CD4-positive, alpha-beta memory T cell (primary cell): Measurements from ENCODE around the gene BLACAT1. TPM values are rescaled to one million over a fixed set of nuclear protein-coding genes. Genes with fewer than 3 reads are reported as not detected.
"Not testable (repeated sequence)": the region's sequence is repeated elsewhere in the genome, so short reads cannot be mapped to it uniquely, and the experiment has no call there.

ENCODE experiments used
- CTCF ChIA-PET: fragments of 350-600 bp; sonication (Branson Sonifier 250); formaldehyde crosslinking; loops from one replicate; lab custom pipeline; 2021; ENCODE audit warnings: inconsistent platforms; ENCODE audit not compliant: partially characterized antibody; lab: Charles Lee
- POLR2A ChIA-PET: fragments of 350-600 bp; sonication (Branson Sonifier 250); formaldehyde crosslinking; loops from one replicate; lab custom pipeline; 2021; ENCODE audit not compliant: partially characterized antibody; lab: Charles Lee
- DNase-seq, 5 donors: peaks; one replicate each; pipeline versions ENCODE4 v3.0.0 to v3.0.0-alpha.2; 2020 to 2022; ENCODE audit warnings: mixed read lengths in 1 of 5
- H3K27ac ChIP-seq: one replicate; pipeline ENCODE4 v1.7.0; 2013; ENCODE audit warnings: low read depth, low read length
- H3K27me3 ChIP-seq: 2 replicates; pipeline ENCODE4 v1.7.0; 2013; ENCODE audit warnings: mild to moderate bottlenecking, low read length, moderate library complexity; ENCODE audit not compliant: insufficient read depth
- H3K36me3 ChIP-seq: 2 replicates; pipeline ENCODE4 v1.7.0; 2013; ENCODE audit warnings: mild to moderate bottlenecking, low read length, moderate library complexity; ENCODE audit not compliant: insufficient read depth
- H3K4me1 ChIP-seq: 2 replicates; pipeline ENCODE4 v1.7.0; 2013; ENCODE audit warnings: mild to moderate bottlenecking, low read length, moderate library complexity; ENCODE audit not compliant: insufficient read depth
- H3K4me3 ChIP-seq, 2 donors: one replicate each; pipeline ENCODE4 v1.7.0; 2013; ENCODE audit warnings: low read length in 2 of 2, mild to moderate bottlenecking in 1 of 2
- H3K9me3 ChIP-seq, 2 donors: one replicate each; pipeline ENCODE4 v1.7.0; 2013; ENCODE audit warnings: low read length in 2 of 2, control low read depth in 1 of 2; ENCODE audit not compliant: control insufficient read depth in 1 of 2
- H3K27ac Mint-ChIP-seq, 7 donors: one replicate each; pipeline ENCODE4 v1.8.0; 2020 to 2021; ENCODE audit warnings: mixed read lengths in 7 of 7, mild to moderate bottlenecking in 6 of 7, inconsistent platforms in 3 of 7, moderate library complexity in 3 of 7
- H3K27me3 Mint-ChIP-seq, 2 donors: one replicate each; pipeline ENCODE4 v1.8.0; 2020 to 2021; ENCODE audit warnings: mixed read lengths in 2 of 2
- H3K36me3 Mint-ChIP-seq, 2 donors: one replicate each; pipeline ENCODE4 v1.8.0; 2020 to 2021; ENCODE audit warnings: mixed read lengths in 2 of 2, inconsistent platforms in 1 of 2, mild to moderate bottlenecking in 1 of 2
- H3K4me1 Mint-ChIP-seq, 4 donors: one replicate each; pipeline ENCODE4 v1.8.0; 2020 to 2021; ENCODE audit warnings: mixed read lengths in 4 of 4, mild to moderate bottlenecking in 1 of 4
- H3K4me3 Mint-ChIP-seq, 8 donors: one replicate each; pipeline ENCODE4 v1.8.0; 2020 to 2021; ENCODE audit warnings: mixed read lengths in 8 of 8, mild to moderate bottlenecking in 7 of 8, moderate library complexity in 6 of 8, inconsistent platforms in 3 of 8
- H3K9me3 Mint-ChIP-seq, 8 donors: one replicate each; pipeline ENCODE4 v1.8.0; 2020 to 2021; ENCODE audit warnings: mixed read lengths in 8 of 8, mild to moderate bottlenecking in 5 of 8, inconsistent platforms in 3 of 8, moderate library complexity in 1 of 8
- intact Hi-C: fragments of 100-400 bp; cut with micrococcal nuclease; formaldehyde crosslinking; loops from one replicate; pipeline ENCODE4 v1.15.1; 2023
- polyA plus RNA-seq, 2 donors: library from polyadenylated mRNA; unstranded; fragments of 300-500 nt; fragmentation: Illumina TruSeq; gene quantifications; one replicate each; pipeline ENCODE4 v1.2.3, GENCODE V29; 2021
- total RNA-seq, 2 experiments: library from RNA; stranded (reverse); gene quantifications; one replicate each; pipeline ENCODE4 v1.2.3, GENCODE V29; 2021

BLACAT1 gene
- total and polyA plus RNA-seq, 4 experiments from 2014 or later = 0.42 to 0.44 TPM; not detected in 2

- no peaks in the 10 kb centered on the region for H3K9me3 Mint-ChIP-seq
- intact Hi-C loops = no loop called here
- ChIA-PET CTCF (interaction anchor here (0.6 to 2.6 kb wide), 8 partner anchors 7 to 1311 kb away, joined by 3 to 8 read pairs (median 4); no protein-coding TSS in a partner anchor), POLR2A (no interaction called here)
- Histone ChIP-seq H3K27me3 (peaks cover 4% of the 10 kb centered on the region), H3K9me3 (no peaks in the 10 kb centered on the region), H3K27ac (no peak overlapping the region), H3K4me1 (no peaks in the 10 kb centered on the region), H3K4me3 (no peak overlapping the region), H3K36me3 (no peaks in the 10 kb centered on the region)
- H3K4me1 Mint-ChIP-seq = no peaks in the 10 kb centered on the region
- no peak for DNase-seq
- H3K4me3 Mint-ChIP-seq = no peak overlapping the region
- H3K27me3 Mint-ChIP-seq = peaks cover 10 to 21% of the 10 kb centered on the region in 2 donors
- no peaks in the 10 kb centered on the region for H3K36me3 Mint-ChIP-seq
- H3K27ac Mint-ChIP-seq = no peak overlapping the region
These were observed 34.9 kb downstream of the BLACAT1 start for GRCh38 chr1:205420938-205421337.

GRCh38 chr1:205417870-205418635, 37.8 kb downstream of the BLACAT1 start:
- Mint-ChIP-seq H3K9me3 (no peaks in the 10 kb centered on the region), H3K4me1 (no peaks in the 10 kb centered on the region), H3K27ac (peak overlapping the region in 1 of 7 donors; percentile 14), H3K4me3 (no peak overlapping the region), H3K27me3 (peaks cover 9 to 13% of the 10 kb centered on the region in 2 donors), H3K36me3 (no peaks in the 10 kb centered on the region)
- ChIA-PET POLR2A (no interaction called here), CTCF (interaction anchor here (1.4 kb wide), 1 partner anchor 71 kb away, joined by 3 read pairs; no protein-coding TSS in a partner anchor)
- Histone ChIP-seq H3K27ac (no peak overlapping the region), H3K4me3 (no peak overlapping the region), H3K36me3 (no peaks in the 10 kb centered on the region), H3K4me1 (no peaks in the 10 kb centered on the region), H3K9me3 (no peaks in the 10 kb centered on the region), H3K27me3 (peaks cover 4% of the 10 kb centered on the region)
- no peak for DNase-seq
- intact Hi-C loops = no loop called here

GRCh38 chr1:205416322-205416721, 39.5 kb downstream of the BLACAT1 start:
- Mint-ChIP-seq H3K4me3 (no peak overlapping the region), H3K27ac (no peak overlapping the region), H3K9me3 (no peaks in the 10 kb centered on the region), H3K4me1 (no peaks in the 10 kb centered on the region), H3K27me3 (peaks cover 3 to 5% of the 10 kb centered on the region in 2 donors), H3K36me3 (no peaks in the 10 kb centered on the region)
- ChIA-PET POLR2A (interaction anchor here (0.6 to 1.8 kb wide), 2 partner anchors 9 to 867 kb away, joined by 4 to 6 read pairs; no protein-coding TSS in a partner anchor), CTCF (interaction anchor here (0.9 to 1.8 kb wide), 4 partner anchors 14 to 69 kb away, joined by 3 to 6 read pairs (median 4); no protein-coding TSS in a partner anchor)
- Histone ChIP-seq H3K4me3 (no peak overlapping the region), H3K4me1 (no peaks in the 10 kb centered on the region), H3K27me3 (peaks cover 4% of the 10 kb centered on the region), H3K27ac (no peak overlapping the region), H3K36me3 (no peaks in the 10 kb centered on the region), H3K9me3 (no peaks in the 10 kb centered on the region)
- DNase-seq = no peak
- intact Hi-C loops = no loop called here

- Mint-ChIP-seq H3K9me3 (peaks cover 0 to 8% (median 4%) of the 10 kb centered on the region in 8 donors), H3K4me3 (no peak overlapping the region), H3K27me3 (peaks cover 0 to 1% of the 10 kb centered on the region in 2 donors), H3K36me3 (peaks cover 0 to 5% of the 10 kb centered on the region in 2 donors), H3K4me1 (peaks cover 12 to 17% (median 14%) of the 10 kb centered on the region in 4 donors), H3K27ac (peak overlapping the region in 1 of 7 donors; percentile 68)
- Histone ChIP-seq H3K4me3 (no peak overlapping the region), H3K27ac (no peak overlapping the region), H3K27me3 (no peaks in the 10 kb centered on the region), H3K4me1 (peaks cover 15% of the 10 kb centered on the region), H3K36me3 (no peaks in the 10 kb centered on the region), H3K9me3 (no peaks in the 10 kb centered on the region)
- ChIA-PET POLR2A (no interaction called here), CTCF (interaction anchor here (2.0 kb wide), 1 partner anchor 13 kb away, joined by 6 read pairs; no protein-coding TSS in a partner anchor)
- DNase-seq = no peak
- intact Hi-C loops = no loop called here
These were observed 45.1 kb downstream of the BLACAT1 start for GRCh38 chr1:205410581-205411298.

GRCh38 chr1:205407970-205408369, 47.9 kb downstream of the BLACAT1 start:
- intact Hi-C loops = no loop called here
- CTCF ChIA-PET = no interaction called here
- H3K4me3 Mint-ChIP-seq = peak overlapping the region in 1 of 8 donors; percentile 46

GRCh38 chr1:205406252-205406651, 49.6 kb downstream of the BLACAT1 start:
- H3K27me3 Mint-ChIP-seq, intact Hi-C loops, H3K36me3 Mint-ChIP-seq, H3K27ac ChIP-seq, H3K4me3 ChIP-seq, H3K9me3 ChIP-seq, H3K27me3 ChIP-seq, H3K36me3 ChIP-seq: not testable (repeated sequence)
- H3K4me1 ChIP-seq = peaks cover 15% of the 10 kb centered on the region
- POLR2A ChIA-PET = interaction anchor here (0.9 to 1.7 kb wide), 4 partner anchors 9 to 35 kb away, joined by 3 to 6 read pairs (median 5); no protein-coding TSS in a partner anchor
- Mint-ChIP-seq H3K4me3 (peak overlapping the region in 5 of 8 donors; percentile 25 to 58 (median 45)), H3K4me1 (peaks cover 12 to 18% (median 14%) of the 10 kb centered on the region in 4 donors), H3K27ac (peak overlapping the region in 2 of 7 donors; percentile 46 to 68), H3K9me3 (peaks cover 0 to 16% (median 5%) of the 10 kb centered on the region in 8 donors)
- peak in 4 of 5 donors; percentile 20 to 31 (median 29) for DNase-seq
- CTCF ChIA-PET = interaction anchor here (1.2 to 1.9 kb wide), 2 partner anchors 9 to 79 kb away, joined by 4 read pairs; no protein-coding TSS in a partner anchor

More at GRCh38 chr1:205407970-205408369, 47.9 kb downstream of the BLACAT1 start:
- Histone ChIP-seq H3K27me3 (no peaks in the 10 kb centered on the region), H3K4me1 (peaks cover 15% of the 10 kb centered on the region), H3K9me3 (no peaks in the 10 kb centered on the region), H3K27ac (no peak overlapping the region), H3K36me3 (no peaks in the 10 kb centered on the region), H3K4me3 (no peak overlapping the region)
- peaks cover 1 to 2% of the 10 kb centered on the region in 2 donors for H3K27me3 Mint-ChIP-seq
- H3K4me1 Mint-ChIP-seq = peaks cover 12 to 18% (median 14%) of the 10 kb centered on the region in 4 donors
- peaks cover 0 to 16% (median 5%) of the 10 kb centered on the region in 8 donors for H3K9me3 Mint-ChIP-seq
- POLR2A ChIA-PET = no interaction called here
- no peak overlapping the region for H3K27ac Mint-ChIP-seq
- DNase-seq = no peak
- peaks cover 1 to 5% of the 10 kb centered on the region in 2 donors for H3K36me3 Mint-ChIP-seq
